Transverse colon (tissue), 3 donors: ENCODE measurements around the gene ATRIP.
A peak's percentile ranks its signal among the peaks of the same experiment; 100 is the strongest.

Source experiments
- POLR2A ChIP-seq: fragments of 450-650 bp; IDR thresholded peaks from one replicate; pipeline ENCODE4 v1.6.1; 2016; ENCODE audit warnings: antibody characterized with exemption, mild to moderate bottlenecking, moderate library complexity
- TF ChIP-seq, protein P1 (sequence below), 5 experiments: fragments of 200-600 bp in 3 of 5; fragments of 450-650 bp in 2 of 5; sonication (generic) in 3 of 5; IDR thresholded peaks; 1 replicate in 2 of 5; 2 replicates in 3 of 5; pipeline ENCODE4 v1.5.1; 2016 to 2017; ENCODE audit warnings: antibody characterized with exemption in 5 of 5, inconsistent platforms in 3 of 5, mild to moderate bottlenecking in 2 of 5, moderate library complexity in 1 of 5

DNA sequence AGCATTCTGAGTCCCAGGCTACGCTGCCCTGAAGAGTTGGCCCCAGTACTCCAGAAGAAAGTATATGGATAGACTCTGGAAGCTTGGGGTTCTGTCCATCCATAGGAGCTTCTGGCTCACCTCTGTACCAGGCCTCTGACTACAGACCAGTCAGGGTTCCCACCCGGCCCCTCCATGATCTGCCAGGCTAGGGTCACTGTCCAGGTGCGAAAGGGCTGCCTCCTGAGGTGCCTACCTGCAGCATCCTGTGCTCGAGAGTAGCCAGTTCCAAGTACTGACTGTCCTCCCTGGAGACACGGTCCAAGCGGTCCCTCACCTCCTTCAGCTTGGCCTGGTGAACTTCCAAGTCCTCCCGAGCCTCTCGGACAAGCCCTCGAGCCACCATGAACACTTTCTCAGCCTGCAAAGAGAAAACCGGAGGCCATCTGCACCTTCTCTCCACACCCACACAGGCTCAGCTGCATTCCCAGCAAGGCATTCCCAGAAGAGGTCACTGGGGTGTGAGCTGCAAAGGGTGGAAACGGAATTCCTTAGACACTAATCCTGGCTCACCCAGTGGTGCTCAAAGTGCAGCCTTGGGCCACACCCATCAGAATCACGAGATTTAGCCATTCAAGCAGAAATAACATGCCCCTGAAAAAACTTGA, 12.9 kb upstream of the ATRIP start:
- TF ChIP-seq, protein P1, sequence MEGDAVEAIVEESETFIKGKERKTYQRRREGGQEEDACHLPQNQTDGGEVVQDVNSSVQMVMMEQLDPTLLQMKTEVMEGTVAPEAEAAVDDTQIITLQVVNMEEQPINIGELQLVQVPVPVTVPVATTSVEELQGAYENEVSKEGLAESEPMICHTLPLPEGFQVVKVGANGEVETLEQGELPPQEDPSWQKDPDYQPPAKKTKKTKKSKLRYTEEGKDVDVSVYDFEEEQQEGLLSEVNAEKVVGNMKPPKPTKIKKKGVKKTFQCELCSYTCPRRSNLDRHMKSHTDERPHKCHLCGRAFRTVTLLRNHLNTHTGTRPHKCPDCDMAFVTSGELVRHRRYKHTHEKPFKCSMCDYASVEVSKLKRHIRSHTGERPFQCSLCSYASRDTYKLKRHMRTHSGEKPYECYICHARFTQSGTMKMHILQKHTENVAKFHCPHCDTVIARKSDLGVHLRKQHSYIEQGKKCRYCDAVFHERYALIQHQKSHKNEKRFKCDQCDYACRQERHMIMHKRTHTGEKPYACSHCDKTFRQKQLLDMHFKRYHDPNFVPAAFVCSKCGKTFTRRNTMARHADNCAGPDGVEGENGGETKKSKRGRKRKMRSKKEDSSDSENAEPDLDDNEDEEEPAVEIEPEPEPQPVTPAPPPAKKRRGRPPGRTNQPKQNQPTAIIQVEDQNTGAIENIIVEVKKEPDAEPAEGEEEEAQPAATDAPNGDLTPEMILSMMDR (IDR thresholded peaks at IDR 0.05), result no peak
- peak; percentile 50 for TF ChIP-seq POLR2A
